HEK293 (cell line): ENCODE data around the gene PDE4D.

Experiments
- CTCF ChIA-PET: fragments of 350-600 bp; formaldehyde crosslinking; extraction: SDS; loops from one replicate; lab custom pipeline; 2021; ENCODE audit warnings: antibody characterized with exemption; lab: Yijun Ruan, JAX
- POLR2A ChIA-PET: fragments of 300-600 bp; formaldehyde crosslinking; extraction: SDS; loops from one replicate; lab custom pipeline; 2020; ENCODE audit warnings: antibody characterized with exemption, inconsistent platforms; lab: Yijun Ruan, JAX
- H3K27ac ChIP-seq: fragments of 200-500 bp; sonication (Bioruptor generic); 2 replicates; pipeline ENCODE4 v1.5.1; 2014; ENCODE audit warnings: low read depth, low read length, control low read depth, inconsistent platforms; ENCODE audit errors: extremely low read depth
- H3K36me3 ChIP-seq, 2 experiments: fragments of 200-500 bp in 1 of 2; sonication (Bioruptor generic) in 1 of 2; 1 replicate in 1 of 2; 2 replicates in 1 of 2; pipeline ENCODE4 v1.5.1; 2014 to 2017; ENCODE audit warnings: inconsistent platforms in 2 of 2, low read length in 2 of 2; ENCODE audit not compliant: control insufficient read depth in 2 of 2, insufficient read depth in 1 of 2
- H3K4me1 ChIP-seq: fragments of 200-500 bp; sonication (Bioruptor generic); 2 replicates; pipeline ENCODE4 v1.5.1; 2014; ENCODE audit warnings: mild to moderate bottlenecking, low read length, inconsistent platforms; ENCODE audit not compliant: control insufficient read depth, insufficient read depth
- H3K4me3 ChIP-seq: 2 replicates; pipeline ENCODE4 v1.5.1; 2011; ENCODE audit warnings: low read depth, mild to moderate bottlenecking, control low read depth, low read length, moderate library complexity
- H3K9me3 ChIP-seq: fragments of 200-500 bp; sonication (Bioruptor generic); 2 replicates; pipeline ENCODE4 v1.5.1; 2014; ENCODE audit warnings: low read depth, low read length, inconsistent platforms; ENCODE audit not compliant: control insufficient read depth, insufficient read depth
- ELK4 ChIP-seq: IDR thresholded peaks from 2 replicates; pipeline ENCODE4 v1.6.1; 2011; ENCODE audit warnings: mild to moderate bottlenecking, low read depth, low read length, borderline replicate concordance
- KLF10 ChIP-seq: fragments of 450-650 bp; IDR thresholded peaks from 2 replicates; pipeline ENCODE4 v1.5.1; 2018; ENCODE audit warnings: missing biosample characterization, mild to moderate bottlenecking, missing genetic modification characterization
- MYNN ChIP-seq: fragments of 450-650 bp; formaldehyde crosslinking; IDR thresholded peaks from 2 replicates; pipeline ENCODE4 v1.5.1; 2016; ENCODE audit warnings: missing biosample characterization, missing genetic modification characterization, borderline replicate concordance
- OVOL3 ChIP-seq: fragments of 450-650 bp; formaldehyde crosslinking; IDR thresholded peaks from 2 replicates; pipeline ENCODE4 v1.5.1; 2016; ENCODE audit warnings: missing biosample characterization, missing genetic modification characterization
- SP3 ChIP-seq: fragments of 450-650 bp; formaldehyde crosslinking; IDR thresholded peaks from 2 replicates; pipeline ENCODE4 v1.5.1; 2016; ENCODE audit warnings: missing biosample characterization, missing genetic modification characterization
- TRIM28 ChIP-seq: IDR thresholded peaks from 2 replicates; pipeline ENCODE4 v1.6.1; 2011; ENCODE audit warnings: low read length, control low read depth, borderline replicate concordance
- YY2 ChIP-seq: fragments of 450-650 bp; formaldehyde crosslinking; IDR thresholded peaks from 2 replicates; pipeline ENCODE4 v1.5.1; 2016; ENCODE audit warnings: missing biosample characterization, missing genetic modification characterization
- ZBTB20 ChIP-seq: fragments of 450-650 bp; formaldehyde crosslinking; IDR thresholded peaks from 2 replicates; pipeline ENCODE4 v1.5.1; 2016; ENCODE audit warnings: missing biosample characterization, missing genetic modification characterization
- ZNF112 ChIP-seq: fragments of 450-650 bp; formaldehyde crosslinking; IDR thresholded peaks from 2 replicates; pipeline ENCODE4 v1.5.0; 2017; ENCODE audit warnings: missing biosample characterization, missing genetic modification characterization
- ZNF133 ChIP-seq: fragments of 450-650 bp; formaldehyde crosslinking; IDR thresholded peaks from 2 replicates; pipeline ENCODE4 v1.5.1; 2016; ENCODE audit warnings: missing biosample characterization, missing genetic modification characterization
- ZNF221 ChIP-seq: fragments of 450-650 bp; formaldehyde crosslinking; IDR thresholded peaks from 2 replicates; pipeline ENCODE4 v1.5.1; 2017; ENCODE audit warnings: missing biosample characterization, missing genetic modification characterization, borderline replicate concordance
- ZNF23 ChIP-seq: fragments of 450-650 bp; formaldehyde crosslinking; IDR thresholded peaks from 2 replicates; pipeline ENCODE4 v1.5.1; 2016; ENCODE audit warnings: missing biosample characterization, missing genetic modification characterization, borderline replicate concordance
- ZNF239 ChIP-seq: fragments of 450-650 bp; formaldehyde crosslinking; IDR thresholded peaks from 2 replicates; pipeline ENCODE4 v1.5.1; 2016; ENCODE audit warnings: missing biosample characterization, missing genetic modification characterization
- ZNF426 ChIP-seq: fragments of 450-650 bp; formaldehyde crosslinking; IDR thresholded peaks from 2 replicates; pipeline ENCODE4 v1.5.1; 2017; ENCODE audit warnings: missing biosample characterization, missing genetic modification characterization, mild to moderate bottlenecking, inconsistent platforms, moderate library complexity
- ZNF473 ChIP-seq: fragments of 450-650 bp; formaldehyde crosslinking; IDR thresholded peaks from 2 replicates; pipeline ENCODE4 v1.5.1; 2017; ENCODE audit warnings: missing biosample characterization, missing genetic modification characterization
- ZNF529 ChIP-seq: fragments of 450-650 bp; formaldehyde crosslinking; IDR thresholded peaks from 2 replicates; pipeline ENCODE4 v1.5.1; 2017; ENCODE audit warnings: missing genetic modification characterization, missing biosample characterization; ENCODE audit not compliant: insufficient replicate concordance
- ZSCAN30 ChIP-seq: fragments of 450-650 bp; IDR thresholded peaks from 2 replicates; pipeline ENCODE4 v1.5.1; 2018; ENCODE audit warnings: missing biosample characterization, mild to moderate bottlenecking, missing genetic modification characterization, moderate library complexity
- TF ChIP-seq, protein P1 (sequence below): fragments of 450-650 bp; formaldehyde crosslinking; IDR thresholded peaks from 2 replicates; pipeline ENCODE4 v1.5.1; 2016; ENCODE audit warnings: missing biosample characterization, missing genetic modification characterization
- TF ChIP-seq, protein P2 (sequence below): fragments of 450-650 bp; formaldehyde crosslinking; IDR thresholded peaks from 2 replicates; pipeline ENCODE4 v1.5.1; 2016; ENCODE audit warnings: missing biosample characterization, missing genetic modification characterization

Gene PDE4D

DNA sequence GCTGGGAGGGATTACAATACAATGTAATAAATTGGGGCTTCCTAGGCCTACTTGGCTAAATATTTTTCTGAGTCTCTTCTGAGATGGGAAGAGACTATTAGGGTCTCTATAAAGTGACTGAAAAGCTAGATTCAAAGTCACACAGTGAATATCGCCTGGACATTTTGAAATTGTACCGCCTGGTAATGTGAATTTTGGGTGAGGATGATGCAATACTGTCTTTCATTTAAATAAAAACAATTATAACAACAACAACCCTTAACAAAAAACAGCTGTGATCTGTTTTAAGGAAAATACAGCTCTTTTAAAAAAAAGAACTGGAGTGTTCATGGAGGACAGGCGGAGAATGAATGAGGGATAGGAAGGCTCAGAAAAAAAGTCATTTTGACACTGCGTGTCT, 695.6 kb downstream of the PDE4D start:
- Histone ChIP-seq H3K4me1 (no peaks in the 10 kb centered on the region), H3K9me3 (no peaks in the 10 kb centered on the region), H3K36me3 (no peaks in the 10 kb centered on the region), H3K4me3 (no peak overlapping the region), H3K27ac (no peak overlapping the region)
- TF ChIP-seq, protein P1, sequence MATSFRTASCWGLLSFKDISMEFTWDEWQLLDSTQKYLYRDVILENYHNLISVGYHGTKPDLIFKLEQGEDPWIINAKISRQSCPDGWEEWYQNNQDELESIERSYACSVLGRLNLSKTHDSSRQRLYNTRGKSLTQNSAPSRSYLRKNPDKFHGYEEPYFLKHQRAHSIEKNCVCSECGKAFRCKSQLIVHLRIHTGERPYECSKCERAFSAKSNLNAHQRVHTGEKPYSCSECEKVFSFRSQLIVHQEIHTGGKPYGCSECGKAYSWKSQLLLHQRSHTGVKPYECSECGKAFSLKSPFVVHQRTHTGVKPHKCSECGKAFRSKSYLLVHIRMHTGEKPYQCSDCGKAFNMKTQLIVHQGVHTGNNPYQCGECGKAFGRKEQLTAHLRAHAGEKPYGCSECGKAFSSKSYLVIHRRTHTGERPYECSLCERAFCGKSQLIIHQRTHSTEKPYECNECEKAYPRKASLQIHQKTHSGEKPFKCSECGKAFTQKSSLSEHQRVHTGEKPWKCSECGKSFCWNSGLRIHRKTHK (tag by site-specific recombination) = no peak
- TF ChIP-seq OVOL3 (tag by site-specific recombination) (no peak), SP3 (tag by site-specific recombination) (no peak), TRIM28 (no peak), ZNF133 (tag by site-specific recombination) (no peak), ZNF23 (tag by site-specific recombination) (no peak), ZSCAN30 (tag by site-specific recombination) (no peak), MYNN (tag by site-specific recombination) (no peak), KLF10 (tag by site-specific recombination) (no peak), ZNF239 (tag by site-specific recombination) (no peak), ZNF473 (no peak), ELK4 (no peak), ZBTB20 (tag by site-specific recombination) (no peak), ZNF426 (tag by site-specific recombination) (no peak), ZNF112 (tag by site-specific recombination) (no peak), YY2 (no peak), ZNF221 (tag by site-specific recombination) (no peak)
- TF ChIP-seq, protein P2, sequence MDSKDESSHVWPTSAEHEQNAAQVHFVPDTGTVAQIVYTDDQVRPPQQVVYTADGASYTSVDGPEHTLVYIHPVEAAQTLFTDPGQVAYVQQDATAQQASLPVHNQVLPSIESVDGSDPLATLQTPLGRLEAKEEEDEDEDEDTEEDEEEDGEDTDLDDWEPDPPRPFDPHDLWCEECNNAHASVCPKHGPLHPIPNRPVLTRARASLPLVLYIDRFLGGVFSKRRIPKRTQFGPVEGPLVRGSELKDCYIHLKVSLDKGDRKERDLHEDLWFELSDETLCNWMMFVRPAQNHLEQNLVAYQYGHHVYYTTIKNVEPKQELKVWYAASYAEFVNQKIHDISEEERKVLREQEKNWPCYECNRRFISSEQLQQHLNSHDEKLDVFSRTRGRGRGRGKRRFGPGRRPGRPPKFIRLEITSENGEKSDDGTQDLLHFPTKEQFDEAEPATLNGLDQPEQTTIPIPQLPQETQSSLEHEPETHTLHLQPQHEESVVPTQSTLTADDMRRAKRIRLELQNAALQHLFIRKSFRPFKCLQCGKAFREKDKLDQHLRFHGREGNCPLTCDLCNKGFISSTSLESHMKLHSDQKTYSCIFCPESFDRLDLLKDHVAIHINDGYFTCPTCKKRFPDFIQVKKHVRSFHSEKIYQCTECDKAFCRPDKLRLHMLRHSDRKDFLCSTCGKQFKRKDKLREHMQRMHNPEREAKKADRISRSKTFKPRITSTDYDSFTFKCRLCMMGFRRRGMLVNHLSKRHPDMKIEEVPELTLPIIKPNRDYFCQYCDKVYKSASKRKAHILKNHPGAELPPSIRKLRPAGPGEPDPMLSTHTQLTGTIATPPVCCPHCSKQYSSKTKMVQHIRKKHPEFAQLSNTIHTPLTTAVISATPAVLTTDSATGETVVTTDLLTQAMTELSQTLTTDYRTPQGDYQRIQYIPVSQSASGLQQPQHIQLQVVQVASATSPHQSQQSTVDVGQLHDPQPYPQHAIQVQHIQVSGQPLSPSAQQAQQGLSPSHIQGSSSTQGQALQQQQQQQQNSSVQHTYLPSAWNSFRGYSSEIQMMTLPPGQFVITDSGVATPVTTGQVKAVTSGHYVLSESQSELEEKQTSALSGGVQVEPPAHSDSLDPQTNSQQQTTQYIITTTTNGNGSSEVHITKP (tag by site-specific recombination) = no peak
- CTCF ChIA-PET = interaction anchor here (0.6 kb wide), 2 partner anchors 308 to 629 kb away, joined by 3 to 4 read pairs; no protein-coding TSS in a partner anchor
- POLR2A ChIA-PET = no interaction called here

DNA sequence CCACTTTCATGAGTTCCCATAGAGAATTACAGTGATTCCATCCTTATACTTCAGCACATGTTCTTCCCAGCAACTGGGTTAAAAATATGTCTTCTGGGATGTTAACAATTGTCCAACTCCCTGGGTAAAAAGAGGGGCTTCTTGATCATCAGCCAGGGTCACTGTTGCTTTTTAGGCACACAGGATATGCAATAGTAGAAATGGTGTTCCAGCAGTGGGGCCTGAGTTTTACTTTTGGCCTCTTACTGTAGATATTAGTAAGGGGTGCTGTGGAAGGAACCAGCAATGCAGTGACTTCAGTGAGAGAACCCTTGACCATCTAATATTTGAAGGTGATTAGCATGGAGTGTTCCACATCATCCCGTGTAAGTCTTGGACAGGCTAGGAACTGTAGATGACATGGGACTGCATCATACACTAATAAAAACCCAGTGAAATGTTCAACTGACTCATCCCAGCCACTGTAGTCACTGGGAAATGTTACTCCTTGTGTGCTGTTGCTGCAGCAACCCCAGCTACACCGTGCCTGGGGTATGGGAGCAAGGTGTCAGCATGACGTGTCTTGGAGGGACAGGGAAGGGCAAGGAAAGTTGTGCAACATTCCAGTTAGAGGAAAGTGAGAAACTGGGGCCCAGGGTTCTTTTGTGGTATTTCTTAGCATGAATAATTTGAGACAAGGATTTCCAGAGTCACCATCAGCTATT, 699.8 kb downstream of the PDE4D start:
- CTCF ChIA-PET = interaction anchor here (0.7 to 7.0 kb wide), 5 partner anchors 39 to 467 kb away, joined by 3 to 101 read pairs (median 4); no protein-coding TSS in a partner anchor
- H3K36me3 ChIP-seq = no peaks in the 10 kb centered on the region
- no peak overlapping the region for H3K27ac ChIP-seq
- no peak overlapping the region for H3K4me3 ChIP-seq
- no peak for TF ChIP-seq ZNF529
- TF ChIP-seq, all 188 proteins: peak for 0
- Histone ChIP-seq H3K4me1 (no peaks in the 10 kb centered on the region), H3K9me3 (no peaks in the 10 kb centered on the region)
- POLR2A ChIA-PET = no interaction called here
